GM12865 (cell line): ENCODE results near the gene MYOCOS.

Experiments
- DNase-seq: peaks from one replicate; pipeline ENCODE4 v3.0.0; 2010; ENCODE audit warnings: low read depth
- H3K4me3 ChIP-seq: 2 replicates; pipeline ENCODE4 v1.5.1; 2011; ENCODE audit warnings: mild to moderate bottlenecking, low read depth, low read length, control low read depth
- CTCF ChIP-seq: IDR thresholded peaks from 2 replicates; pipeline ENCODE4 v1.5.1; 2011; ENCODE audit warnings: low read length, control low read depth, low read depth, inconsistent platforms; ENCODE audit not compliant: insufficient read depth; ENCODE audit errors: missing control alignments

The MYOCOS gene

GRCh38 chr1:171668372-171668771 is 46.3 kb downstream of the MYOCOS start:
- H3K4me3 ChIP-seq, result no peak overlapping the region
- no peak for TF ChIP-seq CTCF
- DNase-seq, result no peak

GRCh38 chr1:171670739-171671138 is 48.7 kb downstream of the MYOCOS start:
- no peak for TF ChIP-seq CTCF
- DNase-seq, result no peak

GRCh38 chr1:171674431-171675405 is 52.7 kb downstream of the MYOCOS start:
- no peak overlapping the region for H3K4me3 ChIP-seq
- no peak for TF ChIP-seq CTCF
- no peak for DNase-seq

More at GRCh38 chr1:171670739-171671138, 48.7 kb downstream of the MYOCOS start:
- H3K4me3 ChIP-seq, result no peak overlapping the region
